Measurements from ENCODE around the gene CPXM1. TPM values are rescaled to one million over a fixed set of nuclear protein-coding genes. Genes with fewer than 3 reads are reported as not detected.

CPXM1 gene
- total and polyA plus RNA-seq, 2 donors (not counting 3 experiments of a cell fraction or from before 2014, with no cell fraction given) = 18.9 to 20.3 TPM

DNA sequence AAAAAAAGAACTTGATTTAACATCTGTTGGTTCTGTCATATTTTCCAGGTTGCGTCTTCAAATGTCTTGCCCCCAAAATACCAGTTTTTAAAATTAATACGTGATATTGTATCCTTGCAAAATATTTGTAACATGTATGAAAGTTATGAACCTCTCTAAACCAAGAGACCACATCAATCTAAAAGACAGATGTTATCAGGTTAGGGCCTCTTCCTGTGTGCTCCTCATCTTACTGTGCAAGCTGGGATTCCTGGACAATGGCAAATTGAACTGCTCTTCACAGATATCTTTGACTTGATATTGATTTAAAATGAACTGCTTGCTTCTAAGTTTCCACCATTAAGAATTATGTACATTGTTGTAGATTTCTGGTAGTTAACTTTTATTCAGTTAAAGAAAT lies 25.3 kb upstream of the CPXM1 start:
- FAIRE-seq (no peak), DNase-seq (ENCODE audit: low read depth, low spot score) (no peak)
- no peaks in the 10 kb centered on the region for H3K4me1 ChIP-seq (ENCODE audit: control insufficient read depth, extremely low read depth, insufficient read depth, low read length)
- dilution Hi-C loops (cut with MboI; ENCODE audit: extremely low pct_ligation_motif_present, low sequenced_read_pairs) = no loop called here
- H3K36me3 ChIP-seq (ENCODE audit: control insufficient read depth in 2 of 2, extremely low read depth in 1 of 2, insufficient read depth in 2 of 2, low read length in 2 of 2) = no peaks in the 10 kb centered on the region
- CTCF ChIA-PET = no interaction called here
- H3K9me3 ChIP-seq (replicated peaks; ENCODE audit: control insufficient read depth, insufficient read depth, low read length) = no peaks in the 10 kb centered on the region
- no TSS peak for BruUV-seq (replicated peaks)
- no peak overlapping the region for H3K9ac ChIP-seq (replicated peaks; ENCODE audit: extremely low read depth, insufficient read depth, low read length)
- no peaks in the 10 kb centered on the region for H3K79me2 ChIP-seq (ENCODE audit: control insufficient read depth, insufficient read depth, low read length)
- no peak overlapping the region for H2AFZ ChIP-seq (ENCODE audit: low read depth, low read length)
- peaks cover 17 to 42% of the 10 kb centered on the region in 2 experiments for H3K27me3 ChIP-seq (ENCODE audit: control insufficient read depth in 2 of 2, insufficient read depth in 2 of 2, low read length in 2 of 2)
- no peak overlapping the region for H3K4me3 ChIP-seq (replicated peaks in 1 of 3; ENCODE audit: insufficient read depth in 1 of 3, low read depth in 1 of 3, low read length in 3 of 3)
- no peak overlapping the region for H3K4me2 ChIP-seq (ENCODE audit: insufficient read depth, low read length)
- POLR2A ChIA-PET = no interaction called here
- H3K9me1 ChIP-seq (replicated peaks; ENCODE audit: control insufficient read depth, extremely low read depth, insufficient read depth, low read length) = no peaks in the 10 kb centered on the region
- H4K20me1 ChIP-seq (replicated peaks; ENCODE audit: control insufficient read depth, extremely low read depth, insufficient read depth, low read length) = no peaks in the 10 kb centered on the region
- intact Hi-C loops (cut with micrococcal nuclease) = no loop called here
- no peak for TF ChIP-seq CTCF (IDR thresholded peaks at IDR 0.05; ENCODE audit: extremely low read depth in 1 of 2, insufficient read depth in 1 of 2, low read depth in 1 of 2, low read length in 2 of 2)
- no peak overlapping the region for H3K27ac ChIP-seq (ENCODE audit: insufficient read depth, low read depth, low read length)

DNA sequence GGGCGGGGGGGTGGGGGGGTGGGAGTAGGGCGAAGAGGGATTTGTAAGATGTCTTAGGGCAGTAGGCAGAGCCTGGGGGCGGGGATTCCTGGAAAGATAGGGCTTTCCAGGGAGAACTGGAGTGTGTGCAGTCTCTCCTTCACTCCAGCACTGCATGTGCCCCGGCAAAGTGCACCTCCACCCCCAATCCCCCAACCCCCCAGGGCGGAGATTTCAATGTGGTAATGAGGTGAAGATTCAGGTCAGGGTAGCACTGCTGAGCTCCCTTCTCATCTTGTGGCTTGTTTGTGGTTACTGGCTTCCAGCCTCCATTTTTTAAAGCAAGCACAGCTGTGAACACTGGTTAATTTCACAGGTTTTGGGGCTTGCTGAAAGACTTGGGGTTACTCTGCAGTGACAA lies 21.6 kb upstream of the CPXM1 start:
- Histone ChIP-seq H3K36me3 (ENCODE audit: control insufficient read depth in 2 of 2, extremely low read depth in 1 of 2, insufficient read depth in 2 of 2, low read length in 2 of 2) (no peaks in the 10 kb centered on the region), H3K9ac (replicated peaks; ENCODE audit: extremely low read depth, insufficient read depth, low read length) (no peak overlapping the region), H3K4me2 (ENCODE audit: insufficient read depth, low read length) (no peak overlapping the region), H3K4me1 (ENCODE audit: control insufficient read depth, extremely low read depth, insufficient read depth, low read length) (no peaks in the 10 kb centered on the region), H3K79me2 (ENCODE audit: control insufficient read depth, insufficient read depth, low read length) (no peaks in the 10 kb centered on the region), H3K9me3 (replicated peaks; ENCODE audit: control insufficient read depth, insufficient read depth, low read length) (no peaks in the 10 kb centered on the region), H4K20me1 (replicated peaks; ENCODE audit: control insufficient read depth, extremely low read depth, insufficient read depth, low read length) (no peaks in the 10 kb centered on the region), H3K27me3 (ENCODE audit: control insufficient read depth in 2 of 2, insufficient read depth in 2 of 2, low read length in 2 of 2) (peaks cover 29 to 39% of the 10 kb centered on the region in 2 experiments), H3K27ac (ENCODE audit: insufficient read depth, low read depth, low read length) (no peak overlapping the region), H2AFZ (ENCODE audit: low read depth, low read length) (no peak overlapping the region), H3K9me1 (replicated peaks; ENCODE audit: control insufficient read depth, extremely low read depth, insufficient read depth, low read length) (no peaks in the 10 kb centered on the region), H3K4me3 (replicated peaks in 1 of 3; ENCODE audit: insufficient read depth in 1 of 3, low read depth in 1 of 3, low read length in 3 of 3) (no peak overlapping the region)
- POLR2A ChIA-PET = no interaction called here
- FAIRE-seq (no peak), DNase-seq (ENCODE audit: low read depth, low spot score) (no peak)
- CTCF ChIA-PET = interaction anchor here (0.5 to 1.2 kb wide), 2 partner anchors 30 to 392 kb away, joined by 3 to 4 read pairs; no protein-coding TSS in a partner anchor
- TF ChIP-seq POLR2A (IDR thresholded peaks at IDR 0.05; ENCODE audit: low read depth, low read length) = no peak
- no peak for TF ChIP-seq MYC (IDR thresholded peaks at IDR 0.05; ENCODE audit: low read depth, low read length)
- TF ChIP-seq POLR2AphosphoS5 (IDR thresholded peaks at IDR 0.05; ENCODE audit: insufficient read depth, low read depth, low read length) = no peak
- TF ChIP-seq, protein P1, sequence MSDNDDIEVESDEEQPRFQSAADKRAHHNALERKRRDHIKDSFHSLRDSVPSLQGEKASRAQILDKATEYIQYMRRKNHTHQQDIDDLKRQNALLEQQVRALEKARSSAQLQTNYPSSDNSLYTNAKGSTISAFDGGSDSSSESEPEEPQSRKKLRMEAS (IDR thresholded peaks at IDR 0.05; ENCODE audit: insufficient read depth, insufficient read length) = no peak
- intact Hi-C loops (cut with micrococcal nuclease) = no loop called here
- BruUV-seq (replicated peaks) = no TSS peak
- dilution Hi-C loops (cut with MboI; ENCODE audit: extremely low pct_ligation_motif_present, low sequenced_read_pairs) = no loop called here

Data from endothelial cell of umbilical vein (primary cell).